GM23338 (cell line): ENCODE results near the gene CACNA2D2. TPM values are rescaled to one million over a fixed set of nuclear protein-coding genes. Genes with fewer than 3 reads are reported as not detected.

Experiments used
- ATAC-seq: fragments of 200-7000 bp; cut with Tn5 transposase; 3 replicates; pipeline ENCODE4 v1.9.1; 2020
- DNase-seq: peaks from one replicate; pipeline ENCODE4 v3.0.0-alpha.2; 2015; ENCODE audit warnings: low spot score
- H2AFZ ChIP-seq: fragments of 200-600 bp; sonication (generic); 2 replicates; pipeline ENCODE4 v1.8.0; 2016; ENCODE audit warnings: antibody characterized with exemption, mild to moderate bottlenecking, moderate library complexity
- H3F3A ChIP-seq: fragments of 200-600 bp; sonication (generic); replicated peaks from 2 replicates; pipeline ENCODE4 v1.8.0; 2017; ENCODE audit warnings: antibody characterized with exemption, mixed run types, low read depth
- H3K27ac ChIP-seq: fragments of 200-600 bp; sonication (generic); 2 replicates; pipeline ENCODE4 v1.6.1; 2016; ENCODE audit warnings: low read depth
- H3K27me3 ChIP-seq: fragments of 200-600 bp; sonication (generic); 2 replicates; pipeline ENCODE4 v1.8.0; 2016; ENCODE audit warnings: mild to moderate bottlenecking, mixed run types, moderate library complexity; ENCODE audit not compliant: insufficient read depth
- H3K36me3 ChIP-seq: fragments of 200-600 bp; sonication (generic); 2 replicates; pipeline ENCODE4 v1.8.0; 2016; ENCODE audit warnings: mild to moderate bottlenecking; ENCODE audit not compliant: insufficient read depth
- H3K4me1 ChIP-seq: fragments of 200-600 bp; sonication (generic); 2 replicates; pipeline ENCODE4 v1.8.0; 2016; ENCODE audit warnings: mild to moderate bottlenecking, moderate library complexity; ENCODE audit not compliant: insufficient read depth
- H3K4me2 ChIP-seq: fragments of 200-600 bp; sonication (generic); 2 replicates; pipeline ENCODE4 v1.7.1; 2017; ENCODE audit warnings: mixed run types
- H3K4me3 ChIP-seq: fragments of 200-600 bp; sonication (generic); 2 replicates; pipeline ENCODE4 v1.6.1; 2016; ENCODE audit warnings: mixed run types
- H3K79me2 ChIP-seq: fragments of 200-600 bp; sonication (generic); replicated peaks from 2 replicates; pipeline ENCODE4 v1.8.0; 2017; ENCODE audit warnings: mild to moderate bottlenecking; ENCODE audit not compliant: insufficient read depth
- H3K9me2 ChIP-seq: fragments of 200-600 bp; sonication (generic); 2 replicates; pipeline ENCODE4 v1.8.0; 2017; ENCODE audit not compliant: insufficient read depth
- H4K20me1 ChIP-seq: fragments of 200-600 bp; sonication (generic); replicated peaks from 2 replicates; pipeline ENCODE4 v1.8.0; 2017; ENCODE audit warnings: mild to moderate bottlenecking; ENCODE audit not compliant: insufficient read depth
- H3K27ac Mint-ChIP-seq: 2 replicates; pipeline ENCODE4 v1.8.0; 2020; ENCODE audit warnings: inconsistent platforms, mild to moderate bottlenecking, moderate library complexity, mixed read lengths
- H3K27me3 Mint-ChIP-seq: 3 replicates; pipeline ENCODE4 v1.8.0; 2022; ENCODE audit warnings: low read depth, mild to moderate bottlenecking, moderate library complexity, mixed read lengths, inconsistent platforms; ENCODE audit not compliant: insufficient read depth, poor library complexity
- H3K36me3 Mint-ChIP-seq: 3 replicates; pipeline ENCODE4 v1.8.0; 2021; ENCODE audit warnings: low read depth, mild to moderate bottlenecking, inconsistent platforms, moderate library complexity, mixed read lengths
- H3K4me1 Mint-ChIP-seq: 3 replicates; pipeline ENCODE4 v1.8.0; 2020; ENCODE audit warnings: mild to moderate bottlenecking, inconsistent platforms, mixed read lengths
- H3K4me3 Mint-ChIP-seq: 3 replicates; pipeline ENCODE4 v1.8.0; 2021; ENCODE audit warnings: moderate library complexity, mild to moderate bottlenecking, inconsistent platforms, mixed read lengths
- H3K9me3 Mint-ChIP-seq: 3 replicates; pipeline ENCODE4 v1.8.0; 2020; ENCODE audit warnings: moderate library complexity, mild to moderate bottlenecking, inconsistent platforms, mixed read lengths
- CREB1 ChIP-seq: fragments of 250-450 bp; sonication (Bioruptor Pico); IDR thresholded peaks from 2 replicates; pipeline ENCODE4 v1.5.0; 2020; ENCODE audit warnings: low read depth, mild to moderate bottlenecking, moderate library complexity
- CTCF ChIP-seq, 2 experiments: fragments of 200-600 bp in 1 of 2; sonication (generic) in 1 of 2; conservative IDR thresholded peaks; 2 replicates each; pipeline versions ENCODE4 v1.5.1 to v1.6.1; 2016 to 2017; ENCODE audit warnings: antibody characterized with exemption in 2 of 2, low read depth in 2 of 2, mild to moderate bottlenecking in 2 of 2, moderate library complexity in 1 of 2
- ETS1 ChIP-seq: IDR thresholded peaks from 2 replicates; pipeline ENCODE4 v1.6.1; 2016; ENCODE audit warnings: antibody characterized with exemption
- EZH2 ChIP-seq: fragments of 200-600 bp; sonication (generic); IDR thresholded peaks from one replicate; pipeline ENCODE4 v1.8.0; 2017; ENCODE audit warnings: antibody characterized with exemption, mild to moderate bottlenecking, low read depth; ENCODE audit not compliant: unreplicated experiment
- EZH2phosphoT487 ChIP-seq: fragments of 200-600 bp; sonication (generic); IDR thresholded peaks from one replicate; pipeline ENCODE4 v1.8.1; 2018; ENCODE audit warnings: antibody characterized with exemption; ENCODE audit not compliant: unreplicated experiment
- JUNB ChIP-seq: IDR thresholded peaks from one replicate; pipeline ENCODE4 v1.6.1; 2016; ENCODE audit warnings: antibody characterized with exemption; ENCODE audit not compliant: unreplicated experiment
- NANOG ChIP-seq: IDR thresholded peaks from 2 replicates; pipeline ENCODE4 v1.6.1; 2016; ENCODE audit warnings: antibody characterized with exemption, borderline replicate concordance
- POLR2AphosphoS5 ChIP-seq: IDR thresholded peaks from 2 replicates; pipeline ENCODE4 v1.6.1; 2016; ENCODE audit warnings: antibody characterized with exemption, low read depth
- REST ChIP-seq: IDR thresholded peaks from one replicate; pipeline ENCODE4 v1.6.1; 2018; ENCODE audit warnings: antibody characterized with exemption; ENCODE audit not compliant: unreplicated experiment
- STAT1 ChIP-seq: IDR thresholded peaks from one replicate; pipeline ENCODE4 v1.6.1; 2016; ENCODE audit warnings: antibody characterized with exemption; ENCODE audit not compliant: unreplicated experiment
- ZNF114 ChIP-seq: fragments of 250-450 bp; sonication (Bioruptor Pico); IDR thresholded peaks from 2 replicates; pipeline ENCODE4 v1.5.0; 2020; ENCODE audit warnings: mild to moderate bottlenecking, moderate library complexity
- ZNF331 ChIP-seq: fragments of 250-450 bp; sonication (Bioruptor Pico); IDR thresholded peaks from 2 replicates; pipeline ENCODE4 v1.5.0; 2020; ENCODE audit warnings: low read depth, mild to moderate bottlenecking, moderate library complexity
- ZNF462 ChIP-seq: fragments of 250-450 bp; sonication (Bioruptor Pico); IDR thresholded peaks from 2 replicates; pipeline ENCODE4 v1.5.0; 2020; ENCODE audit warnings: mild to moderate bottlenecking, moderate library complexity
- polyA plus RNA-seq: library from polyadenylated mRNA; unstranded; fragments of >200 nt; fragmentation: Nextera tagmentation; extraction: Ambion mirVana; gene quantifications from 2 replicates; pipeline ENCODE4 v1.2.1, GENCODE V29; 2016
- total RNA-seq: library from RNA; depleted of rRNA; stranded (reverse); fragments of >200 nt; shearing (Covaris generic); gene quantifications from 2 replicates; pipeline ENCODE4 v1.2.3, GENCODE V29; 2014

Gene CACNA2D2
- total and polyA plus RNA-seq, 2 experiments from 2014 or later, result 4.7 to 11.4 TPM

GRCh38 chr3:50345008-50345407 is 158.4 kb downstream of the CACNA2D2 start:
- peaks cover 52% of the 10 kb centered on the region for H3K27me3 Mint-ChIP-seq
- Histone ChIP-seq H3K36me3 (no peaks in the 10 kb centered on the region), H3K27ac (no peak overlapping the region), H3K4me1 (peaks cover 5% of the 10 kb centered on the region; the same call in 1 of the 2 replicates), H4K20me1 (no peaks in the 10 kb centered on the region), H3F3A (0 out of 2 replicates have a peak, but pooled peaks cover 15% of the 10 kb centered on the region), H3K9me2 (no peaks in the 10 kb centered on the region), H2AFZ (peak overlapping the region; percentile 98), H3K79me2 (no peaks in the 10 kb centered on the region), H3K4me3 (peak overlapping the region; percentile 71), H3K27me3 (peaks cover 58% of the 10 kb centered on the region), H3K4me2 (peak overlapping the region; percentile 90)
- H3K4me1 Mint-ChIP-seq, result peaks cover 8% of the 10 kb centered on the region
- H3K36me3 Mint-ChIP-seq, result peaks cover 7% of the 10 kb centered on the region; the same call in 1 of the 3 replicates
- no peaks in the 10 kb centered on the region for H3K9me3 Mint-ChIP-seq
- DNase-seq, result no peak
- H3K27ac Mint-ChIP-seq, result no peak overlapping the region
- TF ChIP-seq ZNF114 (CRISPR knock-in tag) (no peak), REST (no peak), CTCF (conservative IDR thresholded peaks at IDR 0.05; ENCODE audit: low read depth in 2 of 2) (no peak), ZNF462 (CRISPR knock-in tag) (no peak), JUNB (no peak), STAT1 (no peak), NANOG (no peak), ZNF331 (no peak), EZH2 (no peak), ETS1 (no peak), CREB1 (CRISPR knock-in tag) (no peak), EZH2phosphoT487 (no peak), POLR2AphosphoS5 (no peak)
- H3K4me3 Mint-ChIP-seq, result no peak overlapping the region
- no peak for ATAC-seq
